Stimulated activated naive CD4-positive, alpha-beta T cell treated with Interleukin-2 at 50 U/mL for 16 hours (primary cell): ENCODE data around the gene BMS1.
"Not testable (repeated sequence)": the region's sequence is repeated elsewhere in the genome, so short reads cannot be mapped to it uniquely, and the experiment has no call there.

Experiments
- DNase-seq: peaks from one replicate; lab custom pipeline; 2025; lab: John Stamatoyannopoulos, UW

The BMS1 gene

GRCh38 chr10:42865716-42866114 lies 83.1 kb downstream of the BMS1 start:
- no peak for DNase-seq

- peak; percentile 15 for DNase-seq
These were observed 83.8 kb downstream of the BMS1 start for GRCh38 chr10:42866115-42866995.

- DNase-seq: no peak
These were observed 85.0 kb downstream of the BMS1 start for GRCh38 chr10:42867571-42867970.

- DNase-seq: no peak
These were observed 85.9 kb downstream of the BMS1 start for GRCh38 chr10:42868530-42868929.

GRCh38 chr10:42869977-42870350 lies 87.4 kb downstream of the BMS1 start:
- no peak for DNase-seq

- DNase-seq: not testable (repeated sequence)
These were observed 88.6 kb downstream of the BMS1 start for GRCh38 chr10:42871138-42871641.

- no peak for DNase-seq
These were observed 89.2 kb downstream of the BMS1 start for GRCh38 chr10:42871823-42872222.

GRCh38 chr10:42872865-42873435 lies 90.4 kb downstream of the BMS1 start:
- no peak for DNase-seq

- DNase-seq: no peak
These were observed 92.3 kb downstream of the BMS1 start for GRCh38 chr10:42874713-42875387.

- DNase-seq: no peak
These were observed 92.8 kb downstream of the BMS1 start for GRCh38 chr10:42875388-42875755.

GRCh38 chr10:42875798-42876341 lies 93.3 kb downstream of the BMS1 start:
- DNase-seq: no peak

- no peak for DNase-seq
These were observed 93.9 kb downstream of the BMS1 start for GRCh38 chr10:42876476-42876875.

GRCh38 chr10:42876945-42877344 lies 94.3 kb downstream of the BMS1 start:
- no peak for DNase-seq

GRCh38 chr10:42877496-42878030 lies 95.0 kb downstream of the BMS1 start:
- no peak for DNase-seq

GRCh38 chr10:42878134-42878820 lies 95.7 kb downstream of the BMS1 start:
- no peak for DNase-seq

GRCh38 chr10:42878821-42879195 lies 96.2 kb downstream of the BMS1 start:
- no peak for DNase-seq

GRCh38 chr10:42879380-42880254 lies 97.0 kb downstream of the BMS1 start:
- no peak for DNase-seq

- DNase-seq: no peak
These were observed 97.6 kb downstream of the BMS1 start for GRCh38 chr10:42880255-42880620.

- no peak for DNase-seq
These were observed 100.0 kb downstream of the BMS1 start for GRCh38 chr10:42882597-42882996.
